GM19238 (cell line): ENCODE data around the gene RCAN2.
A peak's percentile ranks its signal among the peaks of the same experiment; 100 is the strongest.

Source experiments
- DNase-seq: peaks from one replicate; pipeline ENCODE4 v3.0.0; 2011; ENCODE audit warnings: low spot score; ENCODE audit not compliant: insufficient read length

The RCAN2 gene

DNA sequence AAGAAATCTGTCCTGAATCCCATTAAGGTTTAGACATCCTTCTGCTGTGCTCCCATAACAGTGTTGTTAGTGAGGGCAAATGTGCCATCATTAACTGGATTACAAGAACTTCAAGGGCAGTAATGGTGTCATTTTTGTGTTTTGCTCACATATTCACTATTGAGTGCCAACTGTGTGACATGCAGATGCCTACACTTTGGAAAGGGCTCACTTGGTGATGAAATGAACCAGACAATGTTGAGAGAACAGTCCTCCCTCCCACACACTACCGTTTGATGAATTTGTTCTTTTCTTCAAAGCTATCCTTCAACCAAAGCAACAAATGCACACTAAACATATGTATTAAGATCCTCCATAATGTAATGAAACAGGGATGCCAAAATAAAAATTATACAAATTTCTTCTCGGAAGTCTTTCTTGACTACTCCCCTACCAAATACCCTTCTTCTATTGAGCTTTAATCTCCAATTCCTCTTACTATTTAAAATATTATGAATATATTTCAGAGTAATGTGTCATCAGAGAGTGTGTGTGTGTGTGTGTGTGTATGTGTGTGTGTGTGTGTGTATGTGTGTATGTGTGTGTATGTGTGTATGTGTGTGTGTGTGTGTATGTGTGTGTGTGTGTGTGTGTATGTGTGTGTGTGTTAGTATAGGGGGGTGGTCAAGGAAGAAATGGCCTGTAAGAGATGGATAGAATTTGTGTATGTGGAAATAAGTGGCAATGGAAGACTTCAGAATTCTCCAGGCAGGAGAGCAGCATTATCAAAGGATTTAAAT, 228.1 kb downstream of the RCAN2 start:
- no peak for DNase-seq

DNA sequence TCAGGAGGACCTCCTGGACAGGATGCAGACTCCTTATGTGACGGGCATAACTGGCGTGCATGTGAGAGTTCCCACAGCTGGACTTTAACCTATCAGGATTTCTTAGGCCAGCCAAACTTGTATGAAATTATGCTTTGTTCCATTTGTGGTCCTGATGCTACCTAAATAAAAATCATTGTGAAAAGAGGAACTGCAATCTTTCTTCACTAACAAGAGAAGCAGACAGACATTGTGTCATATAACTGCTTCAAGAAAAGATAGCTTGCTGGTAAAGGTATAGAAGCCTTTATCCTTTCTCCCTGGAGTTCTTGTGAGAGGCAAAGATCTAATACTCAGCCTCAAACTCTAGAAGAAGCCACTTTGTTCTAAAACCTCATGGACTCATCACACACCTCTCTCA, 233.0 kb downstream of the RCAN2 start:
- no peak for DNase-seq

DNA sequence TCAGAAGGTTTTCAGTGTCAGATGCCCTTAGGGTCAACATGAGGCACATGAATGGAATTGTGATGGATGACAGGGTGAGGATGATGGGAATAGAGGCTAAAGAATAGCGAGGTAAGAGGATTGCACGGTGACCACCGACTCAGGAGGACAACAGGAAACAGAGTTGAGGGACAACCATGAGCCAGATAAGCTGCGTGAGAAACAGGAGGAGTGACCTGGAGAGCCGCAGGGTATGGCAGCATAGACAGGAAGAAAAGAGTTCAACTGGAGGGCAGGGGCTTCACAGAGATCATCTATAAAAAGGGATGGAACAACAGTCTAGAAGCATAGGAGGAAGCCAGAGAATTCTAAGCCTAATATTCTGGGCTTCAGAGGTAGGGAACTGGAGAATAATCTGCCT, 235.7 kb downstream of the RCAN2 start:
- no peak for DNase-seq

DNA sequence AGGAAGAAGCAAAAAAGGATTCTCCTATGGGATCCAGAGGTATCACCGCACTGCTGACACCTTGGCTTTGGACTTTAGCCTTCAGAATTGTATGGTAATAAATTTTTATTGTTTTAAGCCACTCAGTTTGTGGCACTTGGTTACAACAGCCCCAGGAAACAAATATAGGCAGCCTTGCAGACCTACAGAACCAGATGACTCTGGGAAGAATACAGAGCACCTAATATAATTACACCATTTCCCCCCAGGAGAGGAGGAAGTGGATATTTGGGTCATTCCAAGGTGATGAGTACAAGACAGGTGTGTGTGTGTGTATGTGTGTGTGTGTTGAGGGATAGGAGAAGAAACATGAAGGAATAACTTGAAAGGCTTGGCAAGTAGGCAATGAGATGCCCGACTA, 236.3 kb downstream of the RCAN2 start:
- DNase-seq = no peak

DNA sequence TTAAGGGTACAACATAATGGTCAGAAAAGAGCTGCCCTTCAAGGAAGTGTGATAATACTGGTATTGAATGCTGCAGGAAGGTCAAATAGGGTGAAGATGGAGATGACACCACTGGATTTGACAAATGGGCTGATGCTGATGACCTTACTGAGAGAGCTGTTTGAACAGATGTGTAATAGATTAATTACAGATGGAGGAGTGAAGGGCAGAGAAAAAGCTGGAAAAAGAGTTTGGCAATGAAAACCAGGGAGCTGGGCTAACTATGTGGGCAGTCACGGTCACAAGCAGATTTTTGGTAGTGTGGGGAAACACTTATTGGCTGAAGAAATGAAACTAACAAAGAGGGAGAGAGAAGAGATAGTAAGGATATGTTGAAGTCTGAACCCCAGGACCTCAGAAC, 236.9 kb downstream of the RCAN2 start:
- no peak for DNase-seq

DNA sequence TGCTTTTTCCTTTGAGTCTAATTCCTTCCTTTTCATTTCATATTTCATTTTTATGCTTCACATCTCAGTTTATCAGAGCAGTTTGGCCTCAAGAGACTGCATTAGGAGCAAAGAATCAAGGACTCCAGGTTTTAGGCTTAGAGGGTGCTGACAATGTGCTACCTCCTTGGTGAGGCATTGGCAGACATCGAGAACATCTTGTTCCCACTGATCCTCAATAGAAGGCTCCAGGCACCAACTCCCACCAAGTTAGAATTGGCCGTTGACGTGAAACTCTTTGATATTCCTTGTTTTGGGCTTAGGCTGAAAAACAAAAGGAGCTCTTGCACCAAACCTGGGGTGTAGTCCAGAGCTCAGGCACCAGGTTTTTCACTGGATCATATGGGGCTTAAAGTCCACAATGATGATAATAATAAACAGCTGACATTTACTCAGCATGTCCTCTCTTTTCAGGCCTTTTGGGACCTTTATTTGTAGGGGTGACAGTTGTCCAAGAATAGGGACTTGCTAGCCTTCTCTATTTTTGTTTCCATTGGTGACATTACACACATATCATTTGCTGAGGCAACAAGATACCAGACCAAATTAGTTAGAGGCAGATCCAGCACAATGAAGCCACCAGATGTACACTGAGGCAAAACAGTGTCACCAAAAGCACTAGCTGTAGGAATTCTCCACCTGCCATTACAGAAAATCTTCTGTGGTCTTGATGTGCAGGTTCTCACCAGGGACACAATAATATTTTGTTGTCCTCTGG, 239.5 kb downstream of the RCAN2 start:
- no peak for DNase-seq

DNA sequence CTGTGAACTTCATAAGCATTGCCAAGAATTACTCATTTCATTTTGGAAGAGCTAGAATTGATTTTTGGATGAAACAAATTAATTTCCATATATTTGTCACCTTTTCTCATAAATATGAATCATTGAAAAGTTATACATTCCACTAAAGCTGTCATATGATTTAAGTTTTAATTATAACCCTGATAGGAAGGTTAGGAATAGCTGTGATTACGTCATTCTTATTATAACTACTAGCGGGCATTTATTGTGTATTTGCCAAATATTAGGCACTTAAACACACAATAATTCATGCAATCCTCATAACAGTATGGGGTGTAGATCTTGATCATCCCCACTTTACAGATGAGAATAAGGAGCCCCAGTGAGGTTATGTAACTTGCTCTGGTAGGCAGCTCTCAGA, 243.1 kb downstream of the RCAN2 start:
- no peak for DNase-seq

DNA sequence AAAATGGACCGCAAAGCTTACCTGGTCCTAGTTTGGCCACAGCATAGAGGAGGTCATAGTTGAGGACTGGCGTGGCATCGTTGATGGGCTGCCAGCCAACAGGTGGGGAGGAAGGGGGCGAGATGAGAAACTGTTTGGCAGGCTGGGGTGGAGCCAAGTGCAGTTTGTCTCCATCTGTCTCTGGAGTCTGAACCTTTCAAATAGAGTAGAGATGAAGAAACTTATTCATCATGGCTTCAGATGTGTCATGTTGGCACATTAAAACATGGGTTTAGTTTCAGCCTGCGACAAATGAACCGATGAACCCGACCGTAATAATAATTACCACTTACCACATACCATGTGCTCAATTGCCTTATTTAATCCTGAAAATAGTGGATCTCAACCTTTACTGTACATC, 244.5 kb downstream of the RCAN2 start:
- DNase-seq = no peak

DNA sequence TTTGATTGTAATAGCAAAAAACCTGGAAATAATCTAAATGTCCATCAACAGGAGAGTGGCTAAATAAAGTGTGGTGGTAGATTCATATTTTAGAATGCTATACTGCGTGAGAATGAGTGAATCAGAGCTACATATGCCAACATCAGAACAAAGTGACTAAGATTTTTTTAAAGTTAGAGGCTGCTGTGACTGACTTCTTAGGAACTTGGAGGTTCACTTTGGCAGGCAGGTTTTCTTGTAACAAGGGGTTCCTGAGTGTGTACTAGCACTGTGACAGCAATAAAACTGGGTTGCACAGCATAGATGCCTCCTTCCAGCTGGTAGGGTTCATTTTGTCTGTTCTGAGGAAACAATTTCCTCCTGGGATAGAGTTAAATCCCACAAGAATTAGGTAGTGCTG, 245.2 kb downstream of the RCAN2 start:
- no peak for DNase-seq

DNA sequence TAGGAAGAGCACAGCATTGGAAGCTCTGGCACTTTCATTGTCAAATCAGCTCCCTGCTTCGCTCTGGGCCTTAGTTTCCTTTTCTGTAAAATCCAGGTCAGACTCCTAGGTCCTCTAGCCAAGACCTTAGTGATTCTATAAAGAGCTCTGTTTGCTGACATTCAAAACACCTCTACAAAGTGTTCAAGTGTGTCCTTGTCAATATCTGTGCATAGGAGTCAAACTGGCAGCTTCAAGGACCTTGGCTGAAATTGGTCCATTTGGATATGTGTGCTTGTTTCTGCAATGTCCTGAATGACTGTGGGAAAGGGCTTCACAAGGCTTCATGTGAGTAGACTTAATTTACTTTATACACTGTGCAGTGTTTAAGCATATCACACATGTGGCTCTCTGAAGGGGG, 246.6 kb downstream of the RCAN2 start:
- DNase-seq = no peak

DNA sequence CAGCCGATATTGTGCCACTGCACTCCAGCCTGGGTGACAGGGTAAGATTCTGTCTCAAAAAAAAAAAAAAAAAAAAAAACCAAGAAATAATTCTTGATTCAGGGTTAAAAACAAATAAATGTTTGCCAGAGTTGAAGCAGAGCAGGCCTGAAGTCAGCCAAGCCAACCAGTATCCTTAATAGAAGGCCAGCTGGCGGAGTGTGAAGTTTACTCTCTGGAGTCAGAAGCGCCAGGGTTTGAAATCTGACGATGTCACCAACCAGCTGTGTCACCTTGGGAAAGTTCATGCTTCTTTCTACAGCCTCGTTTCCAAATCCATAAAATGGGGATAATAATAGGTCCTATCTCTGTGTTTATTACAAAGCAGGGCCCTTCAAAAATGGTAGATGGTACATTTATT, 247.5 kb downstream of the RCAN2 start:
- no peak for DNase-seq

DNA sequence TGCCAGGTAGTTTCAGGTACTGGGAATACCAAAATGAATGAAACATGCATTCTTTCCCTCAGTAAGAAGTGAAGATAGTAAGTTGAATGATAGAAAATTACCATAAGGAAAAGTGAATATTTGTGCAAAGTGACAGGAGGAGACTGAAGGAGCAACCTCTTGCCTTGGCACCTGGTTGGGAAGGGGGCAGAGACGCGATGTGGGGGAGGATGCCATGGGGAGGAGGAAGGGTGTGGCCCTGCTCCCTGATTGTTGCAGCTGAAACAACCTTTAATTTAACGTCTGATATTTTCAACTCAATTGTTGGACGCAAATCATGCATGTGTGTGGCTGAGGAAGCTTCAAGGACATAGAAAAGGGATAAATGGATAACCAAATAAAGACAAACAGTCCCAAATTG, 248.3 kb downstream of the RCAN2 start:
- DNase-seq = no peak

DNA sequence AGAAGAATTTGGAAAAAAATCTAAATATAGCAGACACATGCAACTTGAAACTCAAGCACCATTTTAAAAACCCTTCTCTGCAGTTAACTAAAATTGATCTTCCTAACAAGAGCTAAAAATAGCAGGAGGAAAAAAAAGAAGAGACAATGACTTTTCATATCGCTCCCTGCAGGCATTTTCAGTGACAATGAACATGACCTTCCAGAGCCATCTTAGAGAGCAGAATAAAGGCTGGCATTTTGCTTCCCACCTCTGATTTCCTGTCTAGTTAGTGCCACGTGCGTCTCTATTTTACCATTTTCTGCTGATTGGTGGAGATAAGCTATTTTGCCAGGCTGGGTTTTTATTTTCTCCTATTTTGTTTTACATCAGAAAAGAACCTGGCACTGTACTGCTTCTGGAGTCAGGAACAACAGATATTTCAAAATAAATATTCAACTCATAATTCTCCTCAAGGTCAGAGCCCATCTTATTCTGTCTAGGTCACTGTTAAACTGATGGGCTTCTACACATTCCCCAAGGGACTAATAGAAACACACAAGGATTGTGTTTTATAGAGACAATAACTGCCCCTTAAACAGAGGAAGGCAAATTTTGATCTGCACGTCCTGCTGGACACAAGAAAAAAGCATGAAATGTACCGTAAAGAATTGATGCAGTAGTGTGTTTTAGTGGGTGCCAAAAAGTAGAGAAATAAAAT, 250.2 kb downstream of the RCAN2 start:
- no peak for DNase-seq

DNA sequence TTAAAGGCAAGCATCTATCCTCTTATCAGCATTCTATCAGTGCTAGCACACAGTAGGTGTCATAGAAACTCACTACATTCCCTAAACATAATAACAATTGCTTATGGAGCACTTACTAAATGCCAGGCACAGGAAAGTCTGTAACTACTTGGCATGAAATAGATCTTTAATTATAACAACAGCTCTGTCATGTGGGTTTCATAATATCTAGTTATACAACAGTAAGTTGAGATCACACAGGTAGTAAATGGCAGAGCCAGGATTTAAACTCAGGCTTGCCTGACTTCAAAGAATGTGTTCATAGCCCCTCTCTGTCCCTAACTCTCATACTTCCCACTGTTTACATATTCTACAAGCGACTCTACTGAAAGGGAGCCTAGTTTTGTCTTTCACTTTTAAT, 254.5 kb downstream of the RCAN2 start:
- DNase-seq = no peak

DNA sequence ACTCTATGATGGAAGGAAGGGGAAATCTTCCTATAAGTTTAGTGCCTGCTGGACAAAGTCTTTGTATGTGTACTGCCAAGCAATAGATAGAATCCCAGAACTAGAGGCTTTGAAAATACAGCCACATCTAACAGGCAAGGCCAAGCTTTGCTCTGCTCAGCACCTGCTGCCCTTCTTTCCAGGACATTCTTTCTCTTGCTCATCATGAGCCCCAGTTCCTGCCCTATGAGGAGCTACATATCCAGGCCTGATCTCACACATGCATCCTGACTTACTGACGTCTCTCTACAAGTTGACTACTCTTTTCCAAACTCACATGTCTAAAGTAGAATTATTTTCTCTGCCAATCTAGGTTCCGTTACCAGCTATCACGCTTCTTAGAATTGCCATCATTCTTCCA, 256.0 kb downstream of the RCAN2 start:
- no peak for DNase-seq

DNA sequence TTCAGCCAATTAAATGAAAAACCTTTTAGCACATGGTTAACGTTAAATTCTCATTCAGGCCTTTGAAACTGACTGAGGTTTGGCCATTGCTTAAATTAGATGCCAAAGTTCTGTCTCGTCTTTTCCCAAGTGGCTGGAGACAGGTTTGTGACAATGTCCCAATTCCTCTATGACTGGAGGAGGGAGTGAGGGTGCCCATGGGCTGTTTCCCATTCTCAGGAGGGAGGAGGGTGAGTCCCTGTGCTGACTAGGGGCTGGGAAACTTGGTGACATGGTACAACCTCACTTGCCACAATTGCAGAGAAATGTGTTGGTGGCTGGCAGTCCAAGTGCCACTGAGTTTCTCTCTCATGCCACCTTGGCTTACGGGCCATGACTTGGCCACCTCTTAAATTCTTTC, 256.5 kb downstream of the RCAN2 start:
- no peak for DNase-seq

DNA sequence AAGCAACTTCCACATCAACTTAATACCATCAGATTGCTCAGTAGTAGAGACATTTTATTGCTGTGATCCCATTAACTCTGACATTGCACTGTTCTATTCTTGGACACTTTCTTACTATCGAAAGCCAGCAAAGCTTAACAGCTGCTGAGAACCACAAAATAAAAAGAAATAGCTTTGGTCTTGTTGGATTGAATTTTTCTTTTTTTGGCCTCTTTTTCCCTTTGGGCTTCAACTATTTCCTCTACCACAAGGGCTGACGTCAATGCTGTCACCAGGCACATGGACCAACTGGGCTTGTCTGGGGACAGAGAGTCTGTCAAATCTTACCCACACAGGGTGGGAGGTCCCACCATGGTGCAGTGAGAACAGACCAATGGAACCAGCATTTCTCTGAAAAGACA, 257.1 kb downstream of the RCAN2 start:
- DNase-seq = no peak

DNA sequence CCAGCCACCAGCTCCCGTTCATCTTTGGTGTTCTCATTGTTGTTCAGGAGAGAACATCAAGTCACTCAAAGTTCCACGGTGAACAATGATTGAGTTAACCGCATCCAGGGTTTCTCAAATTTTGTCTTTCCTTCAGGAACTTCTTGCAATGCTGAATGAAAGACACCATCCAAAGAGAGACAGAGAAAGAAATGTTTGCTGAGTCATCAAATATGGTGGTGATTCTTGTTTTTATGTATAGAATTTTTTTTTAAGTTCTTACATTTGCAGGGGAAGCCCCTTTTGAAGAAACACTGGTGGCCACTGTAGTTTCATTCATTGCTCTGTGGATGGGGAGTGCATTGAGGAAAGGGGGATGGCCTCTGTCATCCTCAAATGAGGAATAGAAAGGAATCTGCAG, 258.1 kb downstream of the RCAN2 start:
- no peak for DNase-seq

DNA sequence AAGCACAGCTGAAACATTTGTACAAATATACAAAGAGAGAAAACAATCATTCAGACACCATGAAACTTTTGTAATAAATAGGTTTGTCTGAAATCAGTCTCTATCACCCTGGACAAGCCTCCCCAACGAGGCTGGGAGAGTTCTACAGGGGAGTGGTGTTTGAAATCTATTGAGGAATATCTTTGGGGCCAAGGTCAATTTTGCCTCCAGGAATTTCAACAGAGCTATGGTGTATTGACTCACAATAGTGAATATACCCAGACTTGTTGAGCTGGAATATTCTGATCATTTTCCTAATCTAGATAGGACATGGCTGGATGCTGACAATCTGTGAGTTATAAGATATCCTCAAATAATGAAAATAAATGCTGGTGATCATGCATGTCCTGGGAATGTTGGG, 269.0 kb downstream of the RCAN2 start:
- no peak for DNase-seq

DNA sequence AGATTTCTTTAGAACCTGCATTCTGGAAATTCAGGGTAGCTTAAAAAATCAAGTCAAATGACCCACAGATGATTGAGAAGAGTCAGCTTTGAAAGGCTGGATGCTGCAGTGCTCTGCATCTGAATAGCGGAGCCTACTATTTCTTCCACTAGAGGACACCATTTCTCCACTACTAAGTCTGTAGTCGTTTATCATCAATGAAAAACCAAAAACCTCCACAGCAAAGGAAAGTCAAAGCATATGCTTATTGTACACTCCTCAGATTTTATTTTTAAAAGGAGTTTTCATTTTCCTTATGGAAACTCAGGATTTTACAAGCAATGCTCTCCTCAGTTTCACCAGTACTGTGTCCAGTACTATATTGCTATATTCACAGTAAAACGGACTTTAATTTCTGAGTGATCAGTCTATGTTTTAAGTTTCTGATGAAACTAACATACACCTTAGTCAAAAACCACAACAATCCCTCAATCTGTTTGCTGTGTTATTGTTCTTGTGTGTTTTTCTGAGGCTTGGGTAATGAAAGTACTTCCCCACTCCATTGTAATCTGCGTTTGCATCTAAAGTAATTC, 269.9 kb downstream of the RCAN2 start:
- peak; percentile 20 for DNase-seq

DNA sequence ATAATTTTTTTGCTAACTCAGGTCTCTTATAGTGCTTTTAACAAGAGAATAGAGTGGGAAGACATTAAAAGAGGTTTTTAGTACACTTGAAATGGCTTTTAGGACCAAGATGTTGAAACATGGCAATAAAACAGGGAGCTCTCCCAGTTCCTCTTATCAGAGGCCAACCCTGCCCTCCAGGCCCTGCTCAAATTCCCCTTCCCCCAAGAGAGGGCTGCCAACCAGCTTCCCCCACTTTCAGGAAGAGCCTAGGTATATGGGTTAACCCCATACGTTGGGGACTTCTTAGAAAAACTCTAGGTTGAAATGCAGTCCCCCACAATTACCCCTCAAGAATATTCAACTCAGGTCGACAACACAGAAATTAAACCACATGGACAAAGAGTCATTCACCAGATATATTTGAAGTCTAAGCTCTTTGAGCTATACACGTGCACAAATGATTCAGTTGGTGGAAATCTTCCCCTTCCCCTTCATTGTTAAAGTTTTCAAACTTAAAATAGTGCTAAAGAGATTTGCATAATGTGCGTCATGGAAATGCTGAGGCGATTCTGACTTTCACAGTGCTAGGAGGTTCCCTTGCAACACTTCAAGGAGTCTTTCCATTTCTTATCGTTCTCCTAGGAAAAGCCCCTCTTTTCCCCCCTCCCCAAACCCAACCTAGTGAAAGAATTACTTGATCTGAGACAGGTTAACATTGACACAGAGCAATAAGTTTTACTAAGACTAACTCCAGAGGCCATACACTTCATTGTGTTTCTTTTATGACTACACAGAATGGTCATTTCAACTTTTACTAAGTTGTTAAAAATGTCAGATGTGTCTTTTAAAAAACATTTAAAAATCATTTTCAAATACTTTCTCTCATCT, 270.7 kb downstream of the RCAN2 start:
- peak; percentile 7 for DNase-seq
